NCI-H2196 treated with DMSO at 0.1 percent for 48 hours (cell line): Measurements from ENCODE around the gene MICAL2.
A peak's percentile ranks its signal among the peaks of the same experiment; 100 is the strongest.

Experiments
- DNase-seq: peaks from one replicate; lab custom pipeline; 2025; ENCODE audit not compliant: unreplicated experiment; lab: John Stamatoyannopoulos, UW

The MICAL2 gene

GRCh38 chr11:12117611-12118010 is 7.2 kb downstream of the MICAL2 start:
- DNase-seq = no peak

DNA sequence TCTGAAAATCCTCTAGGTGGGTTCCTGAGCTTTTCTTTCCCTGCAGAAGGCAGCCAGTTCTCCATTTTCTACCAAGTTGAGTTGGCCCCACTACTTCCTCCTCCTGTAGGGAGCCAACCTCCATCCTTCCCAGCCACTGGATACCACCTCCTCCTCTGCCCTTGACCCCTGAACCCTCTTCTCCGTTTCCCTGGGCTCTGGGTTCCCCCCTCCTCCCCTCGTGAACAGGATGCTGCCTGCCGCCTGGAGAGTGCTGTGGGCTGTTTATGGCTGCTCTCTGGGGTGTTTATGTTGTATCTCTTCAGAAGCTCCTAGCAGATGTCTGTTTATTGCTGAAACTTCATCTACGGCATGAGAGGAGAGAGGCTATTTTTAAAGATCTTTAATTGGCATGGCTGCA is 8.6 kb downstream of the MICAL2 start:
- DNase-seq = no peak

- peak; percentile 10 for DNase-seq
Measured at GRCh38 chr11:12119502-12119901, 9.1 kb downstream of the MICAL2 start.

DNA sequence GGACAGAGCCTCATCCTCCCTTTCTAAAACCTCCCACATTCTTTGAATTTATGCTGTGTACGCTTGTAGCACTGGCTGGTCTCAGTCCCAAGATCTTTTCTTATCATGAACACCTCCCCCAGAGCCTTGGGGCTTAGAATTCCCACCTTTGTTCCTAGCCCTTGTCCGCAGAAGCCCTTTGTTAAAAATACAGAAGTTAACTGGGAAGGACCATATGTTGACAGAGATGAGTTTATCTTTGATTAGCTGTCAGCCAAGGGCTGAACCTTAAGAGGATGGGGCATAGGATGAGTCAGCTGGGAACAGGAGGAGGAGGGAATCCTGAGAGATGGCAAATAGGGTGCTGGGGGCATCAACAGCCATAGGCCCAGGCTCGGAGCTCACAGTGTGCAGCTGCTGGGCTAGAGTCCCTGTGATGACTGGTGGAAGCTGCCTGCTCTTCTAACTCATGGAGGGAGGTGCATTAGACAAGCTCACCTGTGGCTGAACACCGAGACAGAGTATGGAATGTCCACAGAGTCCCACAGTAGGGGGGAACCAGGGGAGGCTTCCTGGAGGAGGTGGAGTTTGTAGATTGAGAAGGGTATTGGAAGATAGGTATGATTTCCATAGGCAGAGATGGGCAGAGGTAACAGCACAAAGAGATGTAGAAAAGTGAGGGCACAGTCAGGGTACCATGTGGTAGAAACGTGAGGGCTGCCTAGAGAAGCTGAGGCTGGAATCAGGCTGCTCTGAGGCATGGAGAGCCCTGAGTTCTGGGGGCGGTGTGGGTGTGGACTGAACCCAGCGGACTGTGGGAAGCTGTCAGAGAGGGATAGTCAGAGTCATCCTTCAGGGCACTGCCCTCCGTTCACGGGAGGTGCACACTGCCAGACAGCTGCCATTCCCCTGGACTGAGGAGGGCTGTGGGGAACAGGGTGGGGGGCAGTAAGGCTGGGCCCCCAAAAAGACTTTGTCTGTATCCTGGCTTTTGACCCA is 9.9 kb downstream of the MICAL2 start:
- no peak for DNase-seq

- no peak for DNase-seq
Measured at GRCh38 chr11:12121011-12121410, 10.6 kb downstream of the MICAL2 start.

DNA sequence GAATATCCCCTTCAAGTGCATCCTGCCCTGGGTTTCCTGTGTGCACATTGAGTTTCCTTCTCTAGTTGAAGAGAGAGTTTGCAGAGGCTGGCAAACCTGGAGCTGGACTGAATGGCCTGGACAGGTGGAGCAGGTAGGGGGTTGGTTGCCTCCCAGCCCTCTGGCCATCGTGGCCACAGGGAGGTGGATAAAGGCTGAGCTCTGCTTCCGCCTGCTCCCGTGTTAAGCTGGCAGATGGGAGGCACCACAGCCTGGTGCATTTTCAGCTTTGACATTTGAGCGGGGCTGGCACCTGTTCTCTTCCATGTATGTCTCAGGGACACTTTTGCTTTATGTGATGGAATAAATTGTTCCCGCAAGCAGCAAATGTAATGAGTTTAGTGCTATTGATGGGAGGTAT is 11.1 kb downstream of the MICAL2 start:
- DNase-seq = peak; percentile 67

DNA sequence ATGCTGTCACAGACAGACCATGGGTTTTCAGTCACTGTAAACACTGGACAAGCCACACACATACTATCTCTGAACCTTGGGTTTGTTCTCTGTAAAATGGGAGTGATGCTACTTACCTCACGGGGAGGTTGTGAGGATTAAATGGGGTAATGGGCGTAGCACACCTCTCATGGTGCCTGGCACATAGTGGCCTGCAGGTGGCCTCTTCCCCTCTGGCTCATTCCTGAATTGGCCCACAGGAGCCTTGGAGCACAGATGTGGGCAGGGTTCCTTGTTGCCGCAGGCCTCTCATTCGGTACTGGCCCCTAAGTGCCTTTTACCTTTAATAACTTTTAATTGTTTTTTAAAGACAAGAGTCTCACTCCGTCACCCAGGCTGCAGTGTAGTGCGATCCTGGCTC is 11.7 kb downstream of the MICAL2 start:
- no peak for DNase-seq

DNA sequence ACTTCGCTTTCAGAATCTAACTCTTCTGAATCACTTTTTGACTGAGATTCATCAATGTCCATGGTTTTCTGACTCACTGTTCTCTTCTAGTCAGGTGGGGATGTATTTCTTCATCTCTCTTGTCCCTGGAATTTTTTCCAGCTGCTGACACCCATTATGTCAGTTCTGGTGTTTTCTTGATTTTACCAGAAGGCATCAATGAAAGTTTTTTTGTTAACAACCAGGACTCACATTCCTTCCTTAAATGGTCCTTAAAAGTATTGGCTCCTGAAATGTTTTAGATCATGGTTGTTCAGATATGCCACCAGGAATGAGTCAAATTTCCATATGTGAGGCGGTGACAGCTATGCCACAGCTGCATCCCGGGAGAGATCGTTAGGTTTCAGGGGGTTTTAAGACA is 12.9 kb downstream of the MICAL2 start:
- no peak for DNase-seq

- DNase-seq = no peak
Measured at GRCh38 chr11:12123799-12124198, 13.4 kb downstream of the MICAL2 start.

- DNase-seq = no peak
Measured at GRCh38 chr11:12124306-12124705, 13.9 kb downstream of the MICAL2 start.

GRCh38 chr11:12125609-12126149 is 15.3 kb downstream of the MICAL2 start:
- DNase-seq = no peak

GRCh38 chr11:12126344-12127019 is 16.1 kb downstream of the MICAL2 start:
- DNase-seq = no peak

DNA sequence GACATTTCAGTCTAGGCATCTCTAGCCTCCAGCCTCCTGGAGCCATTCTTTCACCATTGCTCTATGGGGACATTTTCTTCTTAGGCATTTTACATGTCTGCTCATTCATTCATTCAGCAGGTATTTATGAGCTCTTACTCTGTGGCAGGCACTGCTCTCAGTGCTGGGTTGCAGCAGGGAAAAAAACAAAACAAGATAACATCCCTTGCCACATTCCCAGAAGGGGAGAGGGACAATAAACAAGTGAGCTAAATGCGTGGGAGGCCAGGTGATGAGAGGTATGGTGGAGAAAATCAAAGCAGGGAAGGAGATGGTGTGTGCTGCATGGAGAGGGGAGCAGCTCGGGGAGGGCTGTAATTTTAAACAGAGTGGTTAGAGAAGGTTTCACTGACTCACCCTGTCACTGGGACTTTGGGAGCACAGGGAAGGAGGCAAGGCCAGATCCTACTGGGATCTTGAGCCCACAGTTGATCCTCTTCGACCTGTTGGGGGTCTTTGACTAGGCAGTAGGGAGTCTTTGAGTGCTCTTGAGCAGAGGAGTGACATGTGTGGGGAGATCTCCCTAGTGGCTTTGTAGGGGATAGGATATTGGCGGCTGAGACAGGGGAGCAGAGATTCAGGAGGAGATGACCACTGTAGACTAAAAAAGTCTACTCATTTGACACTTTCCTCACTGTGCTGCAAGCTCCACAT is 17.0 kb downstream of the MICAL2 start:
- no peak for DNase-seq

- no peak for DNase-seq
Measured at GRCh38 chr11:12128301-12128751, 17.9 kb downstream of the MICAL2 start.

- no peak for DNase-seq
Measured at GRCh38 chr11:12129227-12129626, 18.8 kb downstream of the MICAL2 start.

DNA sequence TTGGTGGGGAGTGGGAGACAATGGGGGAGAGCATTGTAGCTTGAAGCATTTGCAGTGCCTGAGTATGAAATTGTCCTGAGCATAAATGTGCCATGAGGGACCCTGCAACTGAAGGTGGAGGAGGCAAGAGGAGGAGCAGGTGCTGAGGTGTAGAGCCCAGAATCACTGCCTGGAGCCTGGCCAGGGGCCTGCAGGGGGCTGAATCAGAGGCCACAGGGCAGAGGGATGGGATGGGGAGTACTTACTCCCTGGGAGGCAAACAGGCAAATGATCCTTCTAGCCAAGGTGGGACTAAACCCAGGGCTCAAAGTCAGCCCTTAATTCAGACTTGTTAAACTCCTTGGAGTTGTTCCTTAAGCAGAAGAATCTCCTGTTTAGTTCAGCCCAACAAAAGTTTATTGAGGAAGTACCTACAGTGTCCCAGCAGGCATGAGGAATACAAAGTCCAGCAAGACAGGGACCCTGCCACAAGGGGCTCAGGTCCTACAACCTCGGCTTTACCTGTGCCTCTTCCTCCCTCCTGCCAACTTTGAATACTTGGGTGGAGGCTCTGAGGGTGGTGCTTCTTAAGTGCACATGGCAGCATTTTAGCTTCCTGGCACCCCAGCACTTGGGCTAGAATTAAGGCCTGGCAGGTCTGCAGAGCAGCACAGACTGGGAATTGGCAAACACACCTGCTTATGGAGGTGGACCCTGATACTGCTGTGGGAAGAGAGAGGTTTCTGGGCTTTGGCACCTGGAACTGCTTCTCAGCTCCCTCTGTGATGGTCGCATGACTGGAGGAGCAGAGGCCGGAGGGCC is 20.0 kb downstream of the MICAL2 start:
- DNase-seq = no peak

DNA sequence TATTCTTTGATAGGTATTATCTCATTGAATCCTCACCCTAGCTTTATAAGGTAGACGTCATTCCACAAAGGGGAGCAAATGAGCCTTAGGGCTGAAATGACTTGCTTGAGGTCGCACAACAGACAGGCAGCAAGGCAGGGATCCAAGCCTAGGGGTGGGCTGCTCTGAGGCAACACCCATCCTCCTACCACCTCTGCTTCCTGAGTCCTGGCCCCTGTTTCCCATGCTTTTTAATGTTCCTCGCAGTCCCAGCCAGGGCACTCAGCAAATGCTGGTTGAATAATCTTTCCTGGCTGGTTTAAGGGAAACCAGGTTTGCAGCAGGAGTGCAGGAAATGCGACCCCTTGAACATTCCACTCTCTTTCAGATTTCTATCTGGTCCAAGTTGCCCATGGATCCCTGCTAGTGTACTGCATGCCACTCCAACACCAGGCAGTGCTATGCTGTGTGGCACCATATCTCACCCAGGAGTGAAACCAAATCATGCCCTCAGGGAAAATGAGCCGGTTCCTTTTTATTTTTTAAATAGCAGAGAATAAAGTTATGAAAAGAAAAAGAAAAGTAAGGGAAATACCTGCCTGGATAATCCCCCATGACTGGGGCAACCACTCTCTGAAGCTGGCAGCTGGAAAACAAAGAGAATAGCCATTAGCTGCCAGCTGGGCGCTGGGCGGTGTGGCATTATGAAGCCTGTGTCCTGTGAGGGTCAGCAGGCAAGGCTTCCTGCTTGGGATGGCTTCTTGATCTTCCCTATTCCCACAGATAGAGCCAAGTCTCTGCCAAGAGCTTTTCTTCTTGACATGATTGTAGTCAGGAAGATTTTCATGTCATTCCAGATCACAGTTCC is 21.8 kb downstream of the MICAL2 start:
- no peak for DNase-seq

DNA sequence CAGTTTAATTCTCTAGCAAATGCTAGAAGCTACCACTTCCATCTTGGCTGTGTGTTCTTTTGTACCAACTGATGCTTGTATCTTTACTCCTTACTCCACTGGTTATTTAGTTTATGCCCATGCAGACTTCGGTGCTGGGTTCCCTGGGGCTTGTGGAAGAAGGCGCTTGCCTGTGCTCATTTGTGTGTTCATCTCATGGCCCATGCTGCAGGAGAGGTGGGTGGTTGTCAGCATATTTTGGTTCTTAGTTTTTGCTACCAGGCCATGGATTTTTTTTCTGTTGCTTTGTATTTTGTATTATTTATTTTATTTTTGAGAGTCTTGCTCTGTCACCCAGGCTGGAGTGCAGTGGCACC is 22.4 kb downstream of the MICAL2 start:
- DNase-seq = no peak

DNA sequence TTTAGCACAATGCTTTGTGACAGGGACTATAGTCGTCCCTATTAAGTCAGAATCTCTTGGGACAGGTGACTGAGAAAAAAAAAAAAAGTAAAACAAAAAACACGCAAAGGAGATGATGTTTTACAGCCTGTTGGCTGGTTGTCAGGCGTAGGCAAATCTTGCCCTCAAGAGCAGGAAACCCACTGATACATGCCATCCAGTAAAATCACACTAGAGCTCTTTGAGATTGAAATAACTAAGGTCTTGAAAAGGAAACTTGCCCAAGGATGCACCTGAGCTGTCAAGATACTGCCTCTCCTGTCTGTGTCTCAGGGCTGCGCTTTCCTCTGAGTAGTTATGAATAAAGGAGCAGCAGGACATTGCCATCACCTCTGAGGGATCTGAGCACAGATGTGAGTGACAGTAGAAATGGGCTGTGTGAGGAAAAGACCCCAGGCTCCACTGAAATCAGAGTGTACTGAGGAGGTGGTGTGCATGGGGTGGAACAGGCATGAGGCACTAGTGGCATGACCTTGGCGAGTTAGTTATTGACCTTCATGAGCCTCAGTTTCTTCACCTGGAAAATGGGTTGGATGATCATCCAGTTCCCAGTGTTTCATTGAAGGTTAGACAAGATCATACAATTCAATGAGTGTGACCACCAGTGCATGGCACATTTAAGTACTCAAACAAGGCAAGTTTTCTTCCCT is 23.3 kb downstream of the MICAL2 start:
- no peak for DNase-seq
